IMR-90 (cell line): Measurements from ENCODE around the gene FCHO1. TPM values are rescaled to one million over a fixed set of nuclear protein-coding genes. Genes with fewer than 3 reads are reported as not detected.

Experiments used
- ATAC-seq: fragments of 200-7000 bp; cut with Tn5 transposase; 2 replicates; pipeline ENCODE4 v1.9.1; 2020; ENCODE audit warnings: low read depth, mild to moderate bottlenecking, moderate library complexity
- BruUV-seq: library from RNA; stranded (reverse); fragments of 400-500 nt; replicated peaks from 2 replicates; lab custom pipeline; 2021; lab: Mats Ljungman, UMichigan
- CTCF ChIA-PET: fragments of 300-600 bp; formaldehyde crosslinking; extraction: SDS; loops from one replicate; lab custom pipeline; 2021; ENCODE audit warnings: antibody characterized with exemption; lab: Yijun Ruan, JAX
- POLR2A ChIA-PET: fragments of 300-600 bp; sonication (Branson Sonifier 250); formaldehyde crosslinking; loops from one replicate; lab custom pipeline; 2022; ENCODE audit warnings: antibody characterized with exemption; ENCODE audit not compliant: unreplicated experiment; lab: Charles Lee
- DNase-seq: peaks from one replicate; pipeline ENCODE4 v3.0.0; 2013
- H2AFZ ChIP-seq: replicated peaks from 2 replicates; pipeline ENCODE3; 2013; ENCODE audit warnings: low read length, mild to moderate bottlenecking; ENCODE audit not compliant: poor library complexity
- H2AK5ac ChIP-seq: 2 replicates; pipeline ENCODE4 v1.6.1; 2013; ENCODE audit warnings: low read depth, low read length, inconsistent platforms
- H2AK9ac ChIP-seq: replicated peaks from 2 replicates; pipeline ENCODE3; 2013; ENCODE audit warnings: mild to moderate bottlenecking, low read depth, low read length, moderate library complexity; ENCODE audit not compliant: poor library complexity
- H2BK120ac ChIP-seq: 2 replicates; pipeline ENCODE4 v1.6.1; 2013; ENCODE audit warnings: low read depth, low read length, inconsistent platforms
- H2BK15ac ChIP-seq: 3 replicates; pipeline ENCODE4 v1.6.1; 2013; ENCODE audit warnings: low read depth, low read length, inconsistent platforms
- H2BK20ac ChIP-seq: 2 replicates; pipeline ENCODE4 v1.6.1; 2013; ENCODE audit warnings: low read depth, mild to moderate bottlenecking, inconsistent platforms, low read length, moderate library complexity
- H2BK5ac ChIP-seq: 2 replicates; pipeline ENCODE4 v1.6.1; 2013; ENCODE audit warnings: mild to moderate bottlenecking, low read depth, low read length, inconsistent platforms; ENCODE audit not compliant: poor library complexity, severe bottlenecking
- H3K14ac ChIP-seq: replicated peaks from 2 replicates; pipeline ENCODE4 v1.6.1; 2013; ENCODE audit warnings: low read depth, low read length, inconsistent platforms
- H3K18ac ChIP-seq: 2 replicates; pipeline ENCODE4 v1.6.1; 2013; ENCODE audit warnings: low read depth, low read length, control low read depth
- H3K23ac ChIP-seq: 2 replicates; pipeline ENCODE4 v1.6.1; 2013; ENCODE audit warnings: low read depth, low read length, inconsistent platforms
- H3K27ac ChIP-seq: 2 replicates; pipeline ENCODE4 v1.5.1; 2013; ENCODE audit warnings: mild to moderate bottlenecking, control low read depth, low read length; ENCODE audit not compliant: insufficient read depth
- H3K27me3 ChIP-seq: 2 replicates; pipeline ENCODE4 v1.6.1; 2013; ENCODE audit warnings: low read length; ENCODE audit not compliant: control insufficient read depth, insufficient read depth
- H3K36me3 ChIP-seq: 2 replicates; pipeline ENCODE4 v1.6.1; 2013; ENCODE audit warnings: low read length, mixed read lengths; ENCODE audit not compliant: control insufficient read depth, insufficient read depth
- H3K4ac ChIP-seq: 2 replicates; pipeline ENCODE4 v1.6.1; 2013; ENCODE audit warnings: low read depth, low read length, inconsistent platforms
- H3K4me1 ChIP-seq: 2 replicates; pipeline ENCODE4 v1.6.1; 2013; ENCODE audit warnings: low read length, mixed read lengths; ENCODE audit not compliant: control insufficient read depth, insufficient read depth
- H3K4me2 ChIP-seq: 2 replicates; pipeline ENCODE4 v1.6.1; 2013; ENCODE audit warnings: low read depth, mild to moderate bottlenecking, control low read depth, low read length, moderate library complexity
- H3K4me3 ChIP-seq: 2 replicates; pipeline ENCODE4 v1.5.1; 2013; ENCODE audit warnings: low read depth, mild to moderate bottlenecking, control low read depth, low read length, moderate library complexity; ENCODE audit not compliant: insufficient read depth
- H3K56ac ChIP-seq: 2 replicates; pipeline ENCODE4 v1.6.1; 2013; ENCODE audit warnings: low read length, inconsistent platforms; ENCODE audit not compliant: insufficient read depth; ENCODE audit errors: extremely low read depth
- H3K79me1 ChIP-seq, 2 experiments: 2 replicates each; pipeline ENCODE4 v1.6.1; 2013; ENCODE audit warnings: low read length in 2 of 2, inconsistent platforms in 1 of 2, low read depth in 1 of 2
- H3K9ac ChIP-seq: 2 replicates; pipeline ENCODE4 v1.6.1; 2013; ENCODE audit warnings: low read depth, low read length, control low read depth
- H3K9me1 ChIP-seq: 2 replicates; pipeline ENCODE4 v1.6.1; 2013; ENCODE audit warnings: low read length, inconsistent platforms; ENCODE audit not compliant: insufficient read depth
- H3K9me3 ChIP-seq: 2 replicates; pipeline ENCODE4 v1.6.1; 2013; ENCODE audit warnings: low read length; ENCODE audit not compliant: control insufficient read depth, insufficient read depth
- H4K20me1 ChIP-seq: 2 replicates; pipeline ENCODE4 v1.6.1; 2013; ENCODE audit warnings: low read length, inconsistent platforms; ENCODE audit not compliant: insufficient read depth
- H4K5ac ChIP-seq: 2 replicates; pipeline ENCODE4 v1.6.1; 2013; ENCODE audit warnings: mild to moderate bottlenecking, low read depth, low read length, control low read depth
- H4K8ac ChIP-seq, 2 experiments: 2 replicates each; pipeline ENCODE4 v1.6.1; 2013; ENCODE audit warnings: low read depth in 2 of 2, low read length in 2 of 2, control low read depth in 1 of 2, inconsistent platforms in 1 of 2
- H4K91ac ChIP-seq: 2 replicates; pipeline ENCODE4 v1.6.1; 2013; ENCODE audit warnings: low read depth, low read length, inconsistent platforms; ENCODE audit not compliant: insufficient read depth
- BHLHE40 ChIP-seq: fragments of 150-350 bp; IDR thresholded peaks from 2 replicates; pipeline ENCODE4 v1.6.1; 2016; ENCODE audit warnings: mild to moderate bottlenecking, low read depth, low read length
- CHD1 ChIP-seq: IDR thresholded peaks from 2 replicates; pipeline ENCODE4 v1.6.1; 2012; ENCODE audit warnings: low read depth, low read length, improper control_type of control experiment
- ELK1 ChIP-seq: fragments of 150-350 bp; IDR thresholded peaks from 2 replicates; pipeline ENCODE4 v1.6.1; 2016; ENCODE audit warnings: low read depth, mild to moderate bottlenecking, low read length, moderate library complexity, borderline replicate concordance
- FOS ChIP-seq: fragments of 150-350 bp; IDR thresholded peaks from 2 replicates; pipeline ENCODE4 v1.6.1; 2016; ENCODE audit warnings: low read depth, low read length
- POLR2A ChIP-seq: IDR thresholded peaks from 2 replicates; pipeline ENCODE4 v1.6.1; 2012; ENCODE audit warnings: mild to moderate bottlenecking, low read depth, low read length
- RAD21 ChIP-seq: IDR thresholded peaks from 2 replicates; pipeline ENCODE4 v1.6.1; 2012; ENCODE audit warnings: low read length, improper control_type of control experiment
- RCOR1 ChIP-seq: IDR thresholded peaks from 2 replicates; pipeline ENCODE4 v1.6.1; 2012; ENCODE audit warnings: mild to moderate bottlenecking, low read length, improper control_type of control experiment; ENCODE audit not compliant: insufficient replicate concordance
- SMC3 ChIP-seq: fragments of 150-350 bp; IDR thresholded peaks from 2 replicates; pipeline ENCODE4 v1.6.1; 2016; ENCODE audit warnings: low read depth, mild to moderate bottlenecking, antibody characterized with exemption, low read length, moderate library complexity
- USF2 ChIP-seq: fragments of 150-350 bp; IDR thresholded peaks from 2 replicates; pipeline ENCODE4 v1.6.1; 2017; ENCODE audit warnings: mild to moderate bottlenecking, antibody characterized with exemption, low read length, low read depth
- WGBS, 2 experiments: methylation state at CpG; one replicate each; pipeline versions ENCODE4 v1.1.5 to v1.1.7; 2013; ENCODE audit warnings: missing lambda C conversion rate in 2 of 2; ENCODE audit not compliant: insufficient read length in 1 of 2; ENCODE audit errors: extremely low coverage in 2 of 2; 5-methylcytosine and 5-hydroxymethylcytosine counted together
- dilution Hi-C: fragments of 300-500 bp; cut with HindIII; formaldehyde crosslinking; loops from one replicate; pipeline ENCODE4 v1.14.3; 2018; ENCODE audit warnings: low sequenced_read_pairs; ENCODE audit not compliant: unreplicated experiment
- in situ Hi-C: fragments of 300-500 bp; cut with MboI; formaldehyde crosslinking; loops from 3 replicates; pipeline ENCODE4 v1.14.3; 2019; ENCODE audit warnings: low sequenced_read_pairs, inconsistent platforms, mixed read lengths
- intact Hi-C: fragments of 100-400 bp; cut with micrococcal nuclease; formaldehyde crosslinking; loops from 2 replicates; pipeline ENCODE4 v1.10.0; 2022
- polyA plus RNA-seq, 3 experiments: library from polyadenylated mRNA; depleted of rRNA; stranded (reverse); fragments of >200 nt; gene quantifications; 2 replicates each; pipeline ENCODE4 v1.2.3, GENCODE V29; 2012; ENCODE audit warnings: low replicate concordance in 1 of 3
- total RNA-seq: library from RNA; depleted of rRNA; stranded (reverse); fragments of >200 nt; gene quantifications from 2 replicates; pipeline ENCODE4 v1.2.3, GENCODE V29; 2012

FCHO1 gene
- total and polyA plus RNA-seq, 2 of the 4 experiments (the other 2 are of a cell fraction) = 0.18 to 1.0 TPM

DNA sequence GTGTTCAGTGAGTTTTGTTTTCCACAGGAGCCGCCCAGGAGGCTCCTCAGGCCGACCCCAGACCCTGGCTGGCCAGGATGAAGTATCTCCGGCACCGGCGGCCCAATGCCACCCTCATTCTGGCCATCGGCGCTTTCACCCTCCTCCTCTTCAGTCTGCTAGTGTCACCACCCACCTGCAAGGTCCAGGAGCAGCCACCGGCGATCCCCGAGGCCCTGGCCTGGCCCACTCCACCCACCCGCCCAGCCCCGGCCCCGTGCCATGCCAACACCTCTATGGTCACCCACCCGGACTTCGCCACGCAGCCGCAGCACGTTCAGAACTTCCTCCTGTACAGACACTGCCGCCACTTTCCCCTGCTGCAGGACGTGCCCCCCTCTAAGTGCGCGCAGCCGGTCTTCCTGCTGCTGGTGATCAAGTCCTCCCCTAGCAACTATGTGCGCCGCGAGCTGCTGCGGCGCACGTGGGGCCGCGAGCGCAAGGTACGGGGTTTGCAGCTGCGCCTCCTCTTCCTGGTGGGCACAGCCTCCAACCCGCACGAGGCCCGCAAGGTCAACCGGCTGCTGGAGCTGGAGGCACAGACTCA is 56.5 kb downstream of the FCHO1 start:
- H3K4me1 ChIP-seq = no peaks in the 10 kb centered on the region
- peaks cover 30% of the 10 kb centered on the region for H3K27me3 ChIP-seq
- intact Hi-C loops (no loop called here), dilution Hi-C loops (no loop called here), in situ Hi-C loops (no loop called here)
- no peak for DNase-seq
- no peak for TF ChIP-seq FOS
- TF ChIP-seq RCOR1 = no peak
- no peak for TF ChIP-seq POLR2A
- no peak for TF ChIP-seq BHLHE40
- no peak for TF ChIP-seq ELK1
- TF ChIP-seq SMC3 = no peak
- TF ChIP-seq RAD21 = no peak
- no peak for TF ChIP-seq USF2
- TF ChIP-seq CHD1 = no peak
- POLR2A ChIA-PET = no interaction called here
- H2BK120ac ChIP-seq = no peak overlapping the region
- H3K14ac ChIP-seq = no peak overlapping the region
- no peaks in the 10 kb centered on the region for H3K36me3 ChIP-seq
- ATAC-seq = no peak
- WGBS, 2 experiments = 47% methylated on average over 7 of the region's 38 CpGs; no CpG with 5 or more reads in 1 of the 2 experiments
- H4K91ac ChIP-seq = no peak overlapping the region
- no peak overlapping the region for H3K4ac ChIP-seq
- H2AK5ac ChIP-seq = no peak overlapping the region
- no peak overlapping the region for H3K4me3 ChIP-seq
- CTCF ChIA-PET = no interaction called here
- no peak overlapping the region for H4K8ac ChIP-seq
- no peak overlapping the region for H2BK5ac ChIP-seq
- H3K9me3 ChIP-seq = no peaks in the 10 kb centered on the region; the same call in 1 of the 2 replicates
- no peak overlapping the region for H2BK20ac ChIP-seq
- H4K5ac ChIP-seq = no peak overlapping the region
- no peaks in the 10 kb centered on the region for H4K20me1 ChIP-seq
- no peak overlapping the region for H2AFZ ChIP-seq
- H2AK9ac ChIP-seq = no peak overlapping the region
- H3K27ac ChIP-seq = no peak overlapping the region
- H3K23ac ChIP-seq = no peak overlapping the region
- no peak overlapping the region for H3K4me2 ChIP-seq
- H3K9me1 ChIP-seq = no peaks in the 10 kb centered on the region
- H3K56ac ChIP-seq = no peak overlapping the region
- no peak overlapping the region for H2BK15ac ChIP-seq
- no TSS peak for BruUV-seq
- no peak overlapping the region for H3K9ac ChIP-seq
- H3K79me1 ChIP-seq = no peaks in the 10 kb centered on the region
- no peak overlapping the region for H3K18ac ChIP-seq
